Duodenal mucosa (tissue), 2 donors: ENCODE data around the gene DMD.

Experiments
- H3K27ac ChIP-seq: one replicate; pipeline ENCODE4 v1.7.0; 2013; ENCODE audit warnings: low read depth, low read length
- H3K27me3 ChIP-seq, 2 donors: one replicate each; pipeline ENCODE4 v1.7.0; 2013; ENCODE audit warnings: low read length in 2 of 2, control low read depth in 1 of 2; ENCODE audit not compliant: insufficient read depth in 2 of 2, control insufficient read depth in 1 of 2
- H3K36me3 ChIP-seq, 2 donors: one replicate each; pipeline ENCODE4 v1.7.0; 2013; ENCODE audit warnings: low read length in 2 of 2, control low read depth in 1 of 2; ENCODE audit not compliant: insufficient read depth in 2 of 2, control insufficient read depth in 1 of 2
- H3K4me1 ChIP-seq, 2 donors: one replicate each; pipeline ENCODE4 v1.7.0; 2013; ENCODE audit warnings: low read length in 2 of 2, control low read depth in 1 of 2; ENCODE audit not compliant: insufficient read depth in 2 of 2, control insufficient read depth in 1 of 2
- H3K4me3 ChIP-seq, 2 donors: one replicate each; pipeline ENCODE4 v1.7.0; 2013; ENCODE audit warnings: low read length in 2 of 2, low read depth in 1 of 2
- H3K9ac ChIP-seq, 2 donors: one replicate each; pipeline ENCODE4 v1.7.0; 2013; ENCODE audit warnings: low read length in 2 of 2, low read depth in 1 of 2
- H3K9me3 ChIP-seq, 2 donors: one replicate each; pipeline ENCODE4 v1.7.0; 2013; ENCODE audit warnings: low read length in 2 of 2, control low read depth in 1 of 2; ENCODE audit not compliant: control insufficient read depth in 1 of 2

DMD gene

GRCh38 chrX:31294475-31294874 lies 1916.9 kb downstream of the DMD start:
- no peaks in the 10 kb centered on the region for H3K4me1 ChIP-seq

GRCh38 chrX:31293409-31293808 lies 1917.9 kb downstream of the DMD start:
- Histone ChIP-seq H3K27me3 (no peaks in the 10 kb centered on the region), H3K9ac (no peak overlapping the region), H3K4me1 (no peaks in the 10 kb centered on the region), H3K36me3 (no peaks in the 10 kb centered on the region), H3K4me3 (no peak overlapping the region), H3K9me3 (no peaks in the 10 kb centered on the region), H3K27ac (no peak overlapping the region)

More at GRCh38 chrX:31294475-31294874, 1916.9 kb downstream of the DMD start:
- no peaks in the 10 kb centered on the region for H3K36me3 ChIP-seq
- H3K9me3 ChIP-seq, result no peaks in the 10 kb centered on the region
- no peak overlapping the region for H3K4me3 ChIP-seq
- H3K27ac ChIP-seq, result no peak overlapping the region
- no peaks in the 10 kb centered on the region for H3K27me3 ChIP-seq
- no peak overlapping the region for H3K9ac ChIP-seq

GRCh38 chrX:31291131-31291530 lies 1920.2 kb downstream of the DMD start:
- no peaks in the 10 kb centered on the region for H3K36me3 ChIP-seq
- no peak overlapping the region for H3K27ac ChIP-seq
- no peaks in the 10 kb centered on the region for H3K9me3 ChIP-seq
- no peaks in the 10 kb centered on the region for H3K27me3 ChIP-seq
- H3K4me1 ChIP-seq, result no peaks in the 10 kb centered on the region
- H3K9ac ChIP-seq, result no peak overlapping the region
- no peak overlapping the region for H3K4me3 ChIP-seq

GRCh38 chrX:31287861-31288260 lies 1923.5 kb downstream of the DMD start:
- no peak overlapping the region for H3K4me3 ChIP-seq
- H3K9ac ChIP-seq, result no peak overlapping the region
- no peaks in the 10 kb centered on the region for H3K4me1 ChIP-seq
- H3K27me3 ChIP-seq, result no peaks in the 10 kb centered on the region
- no peaks in the 10 kb centered on the region for H3K9me3 ChIP-seq
- H3K27ac ChIP-seq, result no peak overlapping the region
- no peaks in the 10 kb centered on the region for H3K36me3 ChIP-seq

GRCh38 chrX:31280580-31280979 lies 1930.8 kb downstream of the DMD start:
- no peak overlapping the region for H3K27ac ChIP-seq
- no peaks in the 10 kb centered on the region for H3K27me3 ChIP-seq
- no peaks in the 10 kb centered on the region for H3K36me3 ChIP-seq
- no peaks in the 10 kb centered on the region for H3K4me1 ChIP-seq
- no peak overlapping the region for H3K9ac ChIP-seq
- H3K4me3 ChIP-seq, result no peak overlapping the region
- H3K9me3 ChIP-seq, result no peaks in the 10 kb centered on the region

GRCh38 chrX:31279359-31279758 lies 1932.0 kb downstream of the DMD start:
- H3K4me1 ChIP-seq, result no peaks in the 10 kb centered on the region
- no peak overlapping the region for H3K27ac ChIP-seq
- no peak overlapping the region for H3K4me3 ChIP-seq
- H3K9ac ChIP-seq, result no peak overlapping the region
- no peaks in the 10 kb centered on the region for H3K9me3 ChIP-seq
- no peaks in the 10 kb centered on the region for H3K36me3 ChIP-seq
- H3K27me3 ChIP-seq, result no peaks in the 10 kb centered on the region

GRCh38 chrX:31272472-31272775 lies 1938.9 kb downstream of the DMD start:
- Histone ChIP-seq H3K9me3 (no peaks in the 10 kb centered on the region), H3K27me3 (no peaks in the 10 kb centered on the region), H3K36me3 (no peaks in the 10 kb centered on the region), H3K4me1 (no peaks in the 10 kb centered on the region), H3K27ac (no peak overlapping the region), H3K9ac (no peak overlapping the region), H3K4me3 (no peak overlapping the region)

- Histone ChIP-seq H3K27ac (no peak overlapping the region), H3K27me3 (no peaks in the 10 kb centered on the region), H3K4me3 (no peak overlapping the region), H3K9ac (no peak overlapping the region), H3K36me3 (no peaks in the 10 kb centered on the region), H3K9me3 (no peaks in the 10 kb centered on the region), H3K4me1 (no peaks in the 10 kb centered on the region)
These were observed 1939.5 kb downstream of the DMD start for GRCh38 chrX:31271615-31272471.

- Histone ChIP-seq H3K9ac (no peak overlapping the region), H3K36me3 (no peaks in the 10 kb centered on the region), H3K4me1 (no peaks in the 10 kb centered on the region), H3K4me3 (no peak overlapping the region), H3K9me3 (no peaks in the 10 kb centered on the region), H3K27me3 (no peaks in the 10 kb centered on the region), H3K27ac (no peak overlapping the region)
These were observed 1941.4 kb downstream of the DMD start for GRCh38 chrX:31269914-31270313.

- Histone ChIP-seq H3K27me3 (no peaks in the 10 kb centered on the region), H3K9me3 (no peaks in the 10 kb centered on the region), H3K9ac (no peak overlapping the region)
These were observed 1943.0 kb downstream of the DMD start for GRCh38 chrX:31268359-31268758.

More at GRCh38 chrX:31268359-31268758, 1943.0 kb downstream of the DMD start:
- no peaks in the 10 kb centered on the region for H3K4me1 ChIP-seq
- H3K36me3 ChIP-seq, result no peaks in the 10 kb centered on the region
- H3K4me3 ChIP-seq, result no peak overlapping the region
- no peak overlapping the region for H3K27ac ChIP-seq
